Kidney tubule cell (primary cell): ENCODE results near the gene COPS2.
"Not testable (repeated sequence)": the region's sequence is repeated elsewhere in the genome, so short reads cannot be mapped to it uniquely, and the experiment has no call there.

ENCODE experiments used
- DNase-seq: peaks from one replicate; pipeline ENCODE4 v3.0.0-alpha.2; 2018; ENCODE audit warnings: low spot score

Gene COPS2

GRCh38 chr15:49155110-49155833 is at the start of gene COPS2:
COPS2 (minus strand) TSS chr15:49155599; CDS start chr15:49155578, 21 bp downstream.
- peak; percentile 98 for DNase-seq

- DNase-seq, result no peak
Observed at GRCh38 chr15:49200347-49200746, 44.9 kb upstream of the COPS2 start.

- no peak for DNase-seq
Observed at GRCh38 chr15:49199666-49200065, 44.3 kb upstream of the COPS2 start.

- peak; percentile 34 for DNase-seq
Observed at GRCh38 chr15:49196856-49197255, 41.5 kb upstream of the COPS2 start.

GRCh38 chr15:49191892-49192291 is 36.5 kb upstream of the COPS2 start:
- DNase-seq, result no peak

- no peak for DNase-seq
Observed at GRCh38 chr15:49190586-49190985, 35.2 kb upstream of the COPS2 start.

- no peak for DNase-seq
Observed at GRCh38 chr15:49189631-49190030, 34.2 kb upstream of the COPS2 start.

GRCh38 chr15:49188933-49189332 is 33.5 kb upstream of the COPS2 start:
- no peak for DNase-seq

GRCh38 chr15:49187549-49188245 is 32.3 kb upstream of the COPS2 start:
- DNase-seq, result peak; percentile 57

- no peak for DNase-seq
Observed at GRCh38 chr15:49185473-49185872, 30.1 kb upstream of the COPS2 start.

- not testable (repeated sequence) for DNase-seq
Observed at GRCh38 chr15:49183741-49184140, 28.3 kb upstream of the COPS2 start.

- no peak for DNase-seq
Observed at GRCh38 chr15:49182128-49182527, 26.7 kb upstream of the COPS2 start.

GRCh38 chr15:49179433-49180190 is 24.2 kb upstream of the COPS2 start:
- no peak for DNase-seq

- no peak for DNase-seq
Observed at GRCh38 chr15:49178497-49178896, 23.1 kb upstream of the COPS2 start.

GRCh38 chr15:49175582-49176397 is 20.4 kb upstream of the COPS2 start:
- DNase-seq, result not testable (repeated sequence)

- no peak for DNase-seq
Observed at GRCh38 chr15:49174902-49175301, 19.5 kb upstream of the COPS2 start.

- no peak for DNase-seq
Observed at GRCh38 chr15:49171790-49172189, 16.4 kb upstream of the COPS2 start.

- DNase-seq, result peak; percentile 94
Observed at GRCh38 chr15:49169880-49170597, 14.6 kb upstream of the COPS2 start, which contains the start of gene GALK2. GALK2 (plus strand) TSS chr15:49170247; CDS start chr15:49170323, 76 bp downstream.

GRCh38 chr15:49168016-49168415 is 12.6 kb upstream of the COPS2 start:
- no peak for DNase-seq

GRCh38 chr15:49164865-49165264 is 9.5 kb upstream of the COPS2 start:
- no peak for DNase-seq

- no peak for DNase-seq
Observed at GRCh38 chr15:49163678-49164077, 8.3 kb upstream of the COPS2 start.
